GM18498 (cell line): Measurements from ENCODE around the gene CHIT1.

Source experiments
- ATAC-seq: cut with Tn5 transposase; IDR thresholded peaks from one replicate; pipeline ENCODE4 v1.9.1; 2021; ENCODE audit warnings: mild to moderate bottlenecking, moderate library complexity; ENCODE audit not compliant: unreplicated experiment

CHIT1 gene

DNA sequence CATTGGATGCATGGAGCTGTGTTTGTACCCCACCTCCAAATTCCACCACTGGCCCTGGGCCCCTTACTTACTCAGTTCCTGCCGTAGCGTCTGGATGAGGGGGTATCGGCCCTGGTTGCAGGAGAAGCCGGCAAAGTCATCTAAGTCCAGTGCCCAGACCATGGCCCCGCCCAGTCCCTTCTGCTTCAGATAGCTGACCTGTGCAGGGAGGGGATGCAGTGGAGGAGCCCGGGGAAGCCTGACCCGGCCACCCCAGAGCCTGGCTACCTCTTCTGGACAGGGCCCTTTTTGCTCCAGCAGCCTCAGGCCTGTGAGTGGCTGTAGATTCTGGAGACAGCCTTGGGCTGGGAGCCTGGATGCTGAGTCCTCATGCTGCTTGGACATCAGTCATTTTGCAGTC lies 11.8 kb downstream of the CHIT1 start:
- no peak for ATAC-seq

DNA sequence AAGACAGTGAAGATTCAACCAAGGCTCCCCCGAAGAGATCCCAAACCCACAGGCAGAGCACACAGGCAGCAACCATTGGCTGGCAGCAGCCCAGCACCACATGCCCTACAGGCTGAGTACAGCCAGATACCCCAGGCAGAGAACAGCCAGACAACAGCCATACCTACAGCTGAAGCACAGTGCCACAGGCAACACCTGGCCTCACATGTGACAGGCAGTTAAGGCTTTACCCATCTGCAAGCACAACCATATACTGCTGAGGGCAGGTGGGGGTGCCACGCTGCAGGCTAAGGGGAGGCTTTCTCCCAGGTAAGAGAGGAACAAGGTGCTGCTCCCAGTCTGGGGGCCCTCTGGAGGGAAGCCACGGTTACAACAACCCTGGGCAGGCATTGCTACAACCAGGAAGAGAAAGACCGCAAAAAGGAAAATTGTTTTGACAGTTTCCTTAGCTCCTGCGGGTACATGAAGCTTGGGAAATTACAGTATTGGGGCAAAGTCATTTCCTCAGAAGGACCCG lies 12.3 kb downstream of the CHIT1 start:
- no peak for ATAC-seq

DNA sequence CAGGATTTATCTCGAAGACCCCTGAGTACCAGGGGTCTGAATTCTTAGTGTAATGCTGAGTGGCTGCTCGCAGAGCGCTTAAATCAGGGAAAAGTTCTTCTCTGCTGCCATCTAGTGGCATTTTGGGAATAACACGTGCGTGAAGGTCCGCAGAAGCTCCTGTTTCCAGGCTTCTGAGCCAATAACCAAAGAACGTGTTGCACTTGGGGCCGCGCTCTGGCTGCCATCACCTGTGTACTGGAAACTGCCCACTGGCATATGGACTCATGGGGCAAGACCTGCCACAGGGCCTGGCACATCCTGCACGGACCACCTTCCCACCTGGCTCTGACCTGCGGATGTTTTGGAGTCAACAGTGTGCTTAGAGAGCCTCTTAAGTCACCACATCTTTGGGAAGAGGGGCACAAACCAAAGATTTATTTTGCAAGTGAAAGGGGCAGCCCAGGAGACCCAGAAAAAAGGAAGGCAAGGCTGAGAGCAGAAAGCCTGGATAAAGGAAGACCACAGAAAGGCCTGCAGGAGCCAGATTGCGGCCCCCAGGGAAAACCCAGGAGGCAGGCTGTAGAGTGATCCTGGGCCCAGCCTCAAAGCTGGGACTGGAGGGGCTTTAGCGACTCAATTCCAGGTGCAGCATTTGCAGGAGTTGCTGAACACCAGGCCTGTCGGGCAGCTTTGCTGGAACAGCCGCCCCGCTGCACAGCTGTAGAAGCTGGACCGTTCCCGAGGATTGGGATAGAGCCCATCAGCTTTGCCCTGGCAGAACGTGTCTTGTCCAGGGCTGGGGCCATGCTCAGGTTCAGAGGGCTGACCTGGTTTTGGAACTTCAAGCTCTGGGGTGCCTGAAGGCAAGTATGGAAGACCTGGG lies 13.0 kb downstream of the CHIT1 start:
- ATAC-seq, result no peak

DNA sequence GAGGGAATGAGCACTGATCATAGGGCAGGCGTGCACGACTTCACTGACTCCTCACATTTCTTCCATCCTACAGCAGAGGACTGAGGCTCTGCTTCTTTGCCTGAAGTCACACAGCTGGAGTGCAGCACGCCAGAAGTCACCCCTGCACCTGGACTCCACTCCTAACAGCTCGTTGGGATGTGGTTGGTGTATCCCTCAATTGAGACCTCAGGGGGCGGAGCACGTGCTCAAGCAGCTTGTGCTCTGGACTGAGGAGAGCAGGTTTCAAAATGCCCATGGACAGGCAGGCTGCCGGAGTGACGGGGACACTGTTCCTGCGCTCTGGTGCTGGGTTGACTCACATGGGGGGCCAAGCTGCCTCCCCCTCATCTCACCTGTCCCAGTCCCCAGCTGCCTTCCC lies 13.9 kb downstream of the CHIT1 start:
- no peak for ATAC-seq

DNA sequence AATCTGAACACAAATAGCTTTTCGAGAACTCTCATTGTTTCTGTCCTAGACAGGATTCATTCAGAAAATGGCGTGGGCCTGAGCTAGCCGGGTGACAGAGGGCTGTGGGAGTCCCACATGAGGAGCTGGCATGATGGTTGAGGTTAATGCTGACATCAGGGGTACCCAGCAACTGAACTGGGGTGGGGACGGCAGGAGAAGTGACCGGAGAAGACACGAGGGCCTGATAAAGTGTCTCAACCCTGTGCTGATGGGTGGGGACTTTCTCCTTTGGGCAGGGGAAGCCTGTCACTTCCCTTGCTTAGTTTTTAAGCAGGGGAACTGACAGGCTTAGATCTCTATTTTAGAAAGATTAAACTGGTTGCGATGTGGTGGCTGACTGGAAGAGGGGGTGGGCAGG lies 14.6 kb downstream of the CHIT1 start:
- ATAC-seq, result no peak

DNA sequence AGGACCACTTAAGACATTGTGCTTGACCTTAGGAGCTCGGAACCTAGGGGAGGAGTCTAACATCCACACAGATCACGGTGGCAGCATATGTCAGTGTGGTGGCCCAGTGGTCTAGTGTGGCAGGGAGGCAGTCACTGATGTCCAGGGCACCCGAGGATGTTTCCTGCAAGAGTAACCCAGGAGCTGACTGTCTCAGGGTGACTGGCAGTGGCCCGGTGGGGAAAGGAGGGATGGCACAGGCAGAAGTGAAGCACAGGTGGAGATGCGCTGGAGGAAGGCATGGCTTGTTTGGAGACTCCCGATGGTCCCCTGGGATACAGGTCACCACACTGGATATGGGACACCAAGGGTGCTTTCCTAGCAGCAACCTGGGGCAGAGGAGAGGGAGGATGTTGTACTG lies 16.3 kb downstream of the CHIT1 start:
- no peak for ATAC-seq

DNA sequence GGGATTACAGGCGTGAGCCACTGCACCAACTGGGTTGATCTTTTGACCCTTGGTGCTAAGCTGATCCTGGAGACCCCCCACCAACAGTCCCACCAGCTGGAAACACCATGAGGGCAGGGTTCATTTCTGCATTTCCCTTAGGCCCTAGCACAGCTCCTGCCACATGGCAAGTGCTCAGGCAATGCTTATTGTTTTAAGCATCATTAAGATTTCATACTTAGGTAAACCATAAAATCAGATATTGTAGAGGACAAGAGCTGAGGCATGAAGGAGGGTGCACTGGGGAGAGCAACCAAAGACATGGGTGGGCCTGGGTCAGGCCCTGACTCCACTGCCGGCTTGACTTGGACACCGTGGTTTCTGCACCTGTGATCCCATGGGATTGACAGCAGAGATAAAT lies 17.7 kb downstream of the CHIT1 start:
- no peak for ATAC-seq

DNA sequence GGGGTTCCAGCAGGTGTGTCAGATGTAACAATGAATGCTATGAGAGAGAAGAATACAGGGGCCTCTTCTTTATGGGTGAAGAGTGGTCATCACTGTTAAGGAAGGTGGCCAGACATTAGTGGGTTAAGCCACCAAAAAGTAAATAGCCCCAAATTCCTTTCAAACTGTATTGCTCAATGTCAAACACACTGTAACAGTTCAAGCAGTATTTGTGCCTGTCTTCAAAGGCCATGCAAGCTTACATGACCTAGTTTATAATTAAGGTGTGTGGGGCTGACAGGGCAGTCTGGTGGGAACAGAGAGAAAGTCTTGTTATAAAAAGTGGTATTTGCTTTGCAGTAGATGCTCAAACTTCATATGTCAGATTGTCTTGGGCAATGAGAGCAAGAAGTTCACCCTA lies 18.5 kb downstream of the CHIT1 start:
- no peak for ATAC-seq

DNA sequence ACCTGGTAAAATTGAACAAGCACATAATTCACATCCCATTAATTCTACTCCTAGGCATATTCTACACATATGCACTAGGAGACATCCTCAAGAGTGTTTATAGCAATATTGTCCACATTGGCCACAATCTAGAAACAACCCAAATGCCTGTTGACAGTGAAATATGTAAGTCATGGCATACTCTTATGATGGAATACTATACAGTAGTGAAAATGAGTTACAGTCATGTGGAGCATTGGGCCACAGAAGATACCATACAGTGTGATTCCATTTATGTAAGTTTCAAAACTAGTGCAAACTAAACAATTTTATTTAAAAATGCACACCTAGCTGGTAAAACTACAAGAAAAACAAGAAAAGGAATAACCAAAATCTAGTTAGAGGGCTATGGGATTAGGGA lies 19.1 kb downstream of the CHIT1 start:
- ATAC-seq, result no peak

DNA sequence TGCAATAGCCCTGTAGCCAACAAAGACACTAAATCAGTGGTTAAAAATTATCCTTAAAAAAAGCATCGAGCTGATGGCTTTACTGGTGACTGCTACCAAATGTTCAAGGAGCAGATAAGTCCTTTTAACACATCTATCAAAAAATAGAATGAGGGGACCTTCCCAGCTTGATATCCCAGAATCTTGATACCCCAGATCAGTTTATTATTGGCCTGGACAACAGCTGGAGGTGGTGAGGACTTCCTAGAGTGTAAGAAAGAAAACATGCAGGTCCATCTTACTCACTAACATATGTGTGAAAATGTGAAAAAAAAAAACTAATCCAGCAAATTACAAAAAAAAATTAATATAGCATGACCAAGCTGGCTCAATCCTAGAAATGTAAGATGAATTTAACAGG lies 21.3 kb downstream of the CHIT1 start:
- ATAC-seq, result no peak

DNA sequence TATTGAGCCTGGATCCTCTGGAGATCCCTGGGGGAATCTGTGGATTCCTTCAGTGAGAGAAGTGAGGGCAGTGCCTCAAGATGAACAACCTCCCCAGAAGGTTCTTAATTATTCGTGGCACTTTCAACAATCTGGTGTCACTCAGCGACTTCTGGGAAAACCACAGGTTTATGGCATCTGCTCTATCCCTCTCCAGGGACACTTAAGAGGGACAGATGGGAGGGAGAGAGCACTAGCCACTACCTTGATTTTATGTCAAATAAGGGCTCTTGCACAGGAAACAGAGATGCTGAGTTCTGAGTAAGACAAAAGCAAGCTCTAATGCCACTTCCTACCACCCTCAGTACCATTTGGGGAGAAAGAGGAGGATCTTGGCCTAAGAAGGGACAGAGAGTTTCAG lies 21.7 kb downstream of the CHIT1 start:
- ATAC-seq, result no peak

DNA sequence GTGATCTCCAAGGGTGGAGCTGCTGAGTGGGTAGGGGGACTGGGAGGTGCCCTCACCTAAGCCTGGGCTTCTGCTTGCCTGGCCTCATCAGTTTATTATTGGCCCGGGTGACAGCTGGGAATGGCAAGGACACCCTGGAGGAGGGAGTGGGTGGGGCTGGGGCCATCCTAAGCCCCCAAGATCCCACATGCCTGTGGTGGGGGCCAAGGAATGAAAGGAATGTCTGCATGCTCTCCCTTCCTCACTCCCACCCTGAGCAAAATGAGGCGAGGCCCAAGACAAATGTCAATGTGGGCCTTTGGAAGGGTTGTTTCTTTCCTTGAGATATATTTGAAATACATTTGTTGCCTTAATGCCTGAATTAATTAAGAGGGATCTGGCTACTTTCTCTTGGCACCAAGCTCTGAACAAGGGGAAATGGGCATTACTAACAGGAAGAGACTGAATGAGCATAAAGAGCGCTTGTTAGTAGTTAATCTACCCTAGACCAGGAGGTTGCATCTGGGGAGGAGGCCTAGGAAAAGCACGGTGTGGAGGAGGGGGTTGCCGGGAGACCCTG lies 23.3 kb downstream of the CHIT1 start:
- no peak for ATAC-seq

DNA sequence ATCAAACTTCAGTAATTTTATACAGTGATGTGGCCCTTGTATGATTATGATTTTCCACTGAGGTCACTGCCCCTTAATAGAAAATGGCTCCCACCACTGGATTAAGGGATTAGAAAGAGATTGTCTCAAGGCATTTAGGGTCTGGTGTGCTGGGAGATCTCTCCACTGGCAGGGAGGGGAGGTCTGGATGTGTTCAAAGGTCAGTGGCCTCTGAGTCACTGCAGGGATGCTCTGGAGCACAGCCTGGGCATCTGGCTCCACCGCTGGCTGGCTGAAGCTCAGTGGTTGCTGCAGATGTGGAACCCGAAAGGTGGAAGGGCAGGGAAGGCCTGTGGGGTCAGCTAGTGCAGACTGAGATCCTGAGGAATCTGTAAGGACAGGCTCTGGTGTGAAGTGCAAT lies 24.7 kb downstream of the CHIT1 start:
- no peak for ATAC-seq

DNA sequence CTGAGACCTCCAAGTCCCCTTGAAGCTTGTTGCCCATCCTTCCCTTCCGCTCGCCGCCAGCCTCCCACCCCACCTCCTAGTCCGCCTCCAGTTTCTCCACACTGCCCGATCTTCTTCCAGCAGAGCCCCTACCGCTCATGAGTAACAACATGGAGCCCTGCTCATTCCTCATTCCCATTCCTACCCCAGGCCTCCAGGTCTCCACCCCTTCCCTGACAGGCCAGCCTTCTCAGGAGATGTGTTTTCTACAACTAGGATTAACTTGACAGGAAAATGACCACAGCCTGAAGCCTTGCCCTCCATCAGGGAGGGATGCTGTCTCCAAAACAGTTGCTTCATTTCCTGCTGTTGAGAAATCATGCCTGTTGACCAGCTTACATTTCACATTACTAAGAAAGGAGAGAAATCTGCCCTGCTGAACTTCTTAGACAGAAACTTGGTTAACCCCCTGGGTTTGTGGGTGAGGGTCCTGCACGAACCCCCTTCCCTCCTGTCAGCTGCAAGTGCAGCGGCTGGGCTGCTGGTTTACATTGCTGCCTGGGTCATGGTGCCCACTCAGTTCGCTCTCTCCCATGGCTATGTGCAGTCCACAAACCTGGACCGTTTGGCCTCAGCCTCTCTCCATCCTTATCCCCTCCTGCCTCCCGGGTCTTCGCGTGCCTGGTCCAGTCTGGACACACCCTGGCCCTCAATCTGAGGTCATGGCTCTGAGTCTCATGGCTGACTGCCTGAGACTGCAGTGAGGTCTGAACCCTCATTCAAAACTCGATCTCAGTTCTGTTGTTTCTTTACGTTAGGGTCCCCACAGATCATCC lies 26.8 kb downstream of the CHIT1 start:
- ATAC-seq, result no peak

DNA sequence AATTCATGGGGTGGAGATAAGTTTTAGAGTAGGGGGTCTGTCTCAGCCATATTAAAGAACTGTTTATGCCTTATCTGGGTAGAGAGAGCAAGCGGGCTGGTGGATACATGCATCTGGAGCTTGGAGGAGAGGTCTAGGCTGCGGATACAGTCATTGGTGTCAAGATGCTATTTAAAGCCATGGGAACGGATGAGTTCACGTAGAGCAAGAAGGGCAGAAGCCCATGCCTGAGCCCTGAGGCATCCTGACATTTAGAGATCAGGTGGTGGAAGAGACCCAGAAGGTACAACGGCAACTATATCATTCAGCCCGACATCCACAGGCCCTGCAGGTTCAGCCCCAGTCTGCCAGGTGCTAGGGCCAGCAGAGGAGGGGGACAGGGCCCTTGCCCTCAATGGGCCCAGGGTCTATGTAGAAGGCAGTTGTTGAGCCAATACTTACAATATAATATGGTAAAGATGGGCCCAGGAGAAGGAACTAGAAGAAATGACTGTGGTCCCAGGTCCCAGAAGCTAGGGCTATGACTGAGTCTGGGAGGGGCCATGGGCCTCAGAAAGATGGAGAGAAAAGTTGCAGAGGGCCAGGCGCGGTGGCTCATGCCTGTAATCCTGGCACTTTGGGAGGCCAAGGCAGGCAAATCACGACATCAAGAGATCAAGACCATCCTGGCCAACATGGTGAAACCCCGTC lies 27.8 kb downstream of the CHIT1 start:
- no peak for ATAC-seq

DNA sequence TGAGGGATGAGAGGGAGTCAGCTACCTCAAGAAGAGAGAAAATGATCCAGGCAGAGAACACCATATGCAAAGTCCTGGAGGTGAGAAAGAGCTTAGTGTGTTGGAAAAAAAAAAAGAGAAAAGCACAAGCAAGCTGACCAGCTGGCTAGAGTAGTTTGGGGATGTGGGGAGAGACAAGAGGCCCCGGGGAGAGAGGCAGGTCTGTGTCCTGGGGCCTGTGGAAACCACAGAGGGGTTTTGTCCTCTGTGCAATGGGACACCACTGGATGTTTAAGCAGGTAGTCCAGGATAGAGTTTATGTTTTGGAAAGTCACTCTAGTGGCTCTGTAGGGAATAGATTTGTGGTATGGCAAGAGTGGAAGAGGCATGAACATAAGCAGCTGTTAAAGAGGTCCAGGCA lies 28.6 kb downstream of the CHIT1 start:
- ATAC-seq, result no peak

DNA sequence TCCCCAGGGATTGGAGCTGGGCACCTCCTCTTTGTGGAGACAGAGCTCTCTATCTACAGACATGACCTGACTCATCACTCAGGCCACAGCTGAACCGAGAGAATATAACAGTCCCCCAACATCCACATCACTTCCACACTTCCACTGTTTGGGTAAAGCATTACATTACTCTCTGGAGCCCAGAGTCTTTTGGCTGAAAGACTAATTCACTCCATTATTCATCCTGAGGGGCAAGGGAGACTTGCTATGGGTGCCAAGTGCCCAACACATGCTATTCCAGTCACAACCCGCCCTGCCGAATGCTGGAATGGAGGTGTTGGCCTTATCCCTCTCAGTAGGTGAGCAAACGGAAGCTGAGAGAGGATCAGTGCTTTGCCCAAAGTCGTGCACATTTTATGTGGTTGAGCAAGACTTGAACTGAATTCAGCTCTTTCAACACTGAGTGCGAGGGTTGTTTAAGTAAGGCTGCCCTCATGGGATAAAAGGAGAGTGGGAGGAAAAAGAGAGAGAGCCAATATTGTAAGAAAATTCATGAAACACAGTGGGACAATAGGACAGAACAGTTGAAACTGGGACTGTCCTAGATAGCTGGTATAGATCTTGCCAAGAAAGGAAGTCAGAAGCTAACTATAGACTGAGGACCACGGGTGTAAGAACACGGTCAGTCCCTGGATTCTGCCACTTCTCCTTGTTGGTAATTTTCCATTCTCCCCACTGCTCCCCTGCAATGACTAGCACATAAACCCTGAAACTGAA lies 29.5 kb downstream of the CHIT1 start:
- no peak for ATAC-seq

DNA sequence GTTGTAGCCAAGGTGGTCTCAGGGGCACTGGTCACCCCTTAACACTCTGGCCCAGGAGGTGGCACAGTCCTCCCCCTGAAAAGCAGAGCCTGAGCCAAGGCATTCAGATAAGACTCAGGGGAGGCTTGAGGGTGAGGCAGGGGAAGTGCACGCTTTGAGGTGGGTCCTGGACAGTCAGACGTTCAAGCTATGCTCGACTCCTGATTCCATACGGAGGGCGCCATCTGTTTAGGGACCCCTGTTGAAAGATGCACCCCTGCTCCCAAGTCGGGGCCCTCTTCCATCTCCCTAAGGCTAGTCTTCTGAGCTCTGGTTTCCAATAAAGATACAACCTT lies 30.0 kb downstream of the CHIT1 start:
- ATAC-seq, result no peak

DNA sequence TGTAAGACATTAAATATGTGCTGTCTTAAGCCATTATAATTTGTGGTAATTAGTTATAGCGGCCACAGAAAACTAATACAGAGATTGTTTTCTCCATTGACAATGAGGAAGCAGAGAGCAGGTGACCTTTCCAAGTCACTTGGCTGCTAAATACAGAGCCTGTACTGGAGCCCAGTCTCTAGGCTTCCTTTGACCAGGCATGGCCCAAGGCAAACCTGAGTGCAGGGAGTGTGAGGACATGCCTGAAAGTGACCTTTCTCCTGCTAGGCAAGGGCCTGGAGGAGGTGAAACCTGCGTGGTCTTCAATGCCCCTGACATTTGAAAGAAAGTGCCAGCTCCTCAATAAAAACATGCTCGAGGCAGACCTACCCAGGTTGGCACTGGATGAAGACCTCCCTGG lies 30.5 kb downstream of the CHIT1 start:
- no peak for ATAC-seq

DNA sequence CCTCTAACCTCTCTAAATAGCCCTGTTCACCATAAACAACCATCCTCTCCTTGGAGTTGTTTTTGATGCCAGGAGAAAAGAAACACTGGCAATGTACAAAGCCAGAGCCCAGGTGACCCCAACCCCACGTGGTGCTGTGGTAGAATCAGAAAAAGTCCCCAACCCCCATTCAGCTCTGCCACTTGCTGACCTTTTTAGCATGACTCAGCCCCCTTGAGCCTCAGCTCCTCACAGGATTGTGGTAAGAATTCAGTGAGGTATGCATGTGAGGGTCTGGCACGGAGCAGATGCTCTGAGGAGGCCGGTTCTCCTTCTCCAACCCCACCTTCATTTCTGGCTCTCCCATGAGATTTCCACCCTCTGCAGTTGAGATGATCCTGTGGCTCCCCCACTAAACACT lies 31.8 kb downstream of the CHIT1 start:
- no peak for ATAC-seq

DNA sequence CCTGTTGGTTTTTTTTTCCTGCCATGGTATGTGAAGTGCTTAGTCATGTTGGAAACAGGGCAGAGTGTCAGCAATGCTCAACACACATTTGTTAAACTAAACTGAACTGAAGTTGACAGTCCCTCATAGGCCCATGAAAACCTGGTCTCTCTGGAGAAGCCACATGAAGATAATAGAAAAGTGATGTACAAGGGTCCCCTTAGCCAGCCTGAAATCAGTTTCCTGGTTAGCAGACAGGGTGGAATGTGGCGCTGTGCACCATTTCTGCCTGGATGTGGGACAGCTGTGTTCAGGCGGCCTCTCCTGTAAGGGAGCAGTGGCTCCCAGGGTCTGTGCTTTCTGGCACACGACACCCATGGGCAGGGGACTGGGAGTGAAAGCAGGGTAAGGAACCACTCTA lies 33.1 kb downstream of the CHIT1 start:
- no peak for ATAC-seq
